Endothelial cell of umbilical vein (primary cell): ENCODE data around the gene NGRN. TPM values are rescaled to one million over a fixed set of nuclear protein-coding genes. Genes with fewer than 3 reads are reported as not detected.

Source experiments
- BruUV-seq: library from RNA; stranded (reverse); fragments of 400-500 nt; replicated peaks from 2 replicates; lab custom pipeline; 2021; lab: Mats Ljungman, UMichigan
- CTCF ChIA-PET: fragments of 300-600, 350-600 bp; sonication (Branson Sonifier 250); formaldehyde crosslinking; loops from one replicate; lab custom pipeline; 2021; ENCODE audit warnings: antibody characterized with exemption, inconsistent platforms; lab: Charles Lee
- POLR2A ChIA-PET: fragments of 300-600, 350-600 bp; sonication (Branson Sonifier 250); formaldehyde crosslinking; loops from one replicate; lab custom pipeline; 2021; ENCODE audit warnings: antibody characterized with exemption, inconsistent platforms; lab: Charles Lee
- DNase-seq: peaks from one replicate; pipeline ENCODE4 v3.0.0-alpha.2; 2011; ENCODE audit warnings: low read depth, low spot score
- FAIRE-seq: peaks from 2 replicates; lab custom pipeline; 2011; peaks lifted over from hg19 to GRCh38; lab: Jason Lieb, UNC
- H2AFZ ChIP-seq: 2 replicates; pipeline ENCODE4 v1.6.0; 2012; ENCODE audit warnings: low read depth, low read length, control low read depth, inconsistent platforms
- H3K27ac ChIP-seq: 2 replicates; pipeline ENCODE4 v1.5.1; 2011; ENCODE audit warnings: low read depth, mild to moderate bottlenecking, control low read depth, low read length, moderate library complexity; ENCODE audit not compliant: insufficient read depth
- H3K27me3 ChIP-seq, 2 experiments: 2 replicates each; pipeline versions ENCODE4 v1.6.0 to v1.6.1; 2011; ENCODE audit warnings: low read length in 2 of 2, mixed read lengths in 1 of 2; ENCODE audit not compliant: control insufficient read depth in 2 of 2, insufficient read depth in 2 of 2
- H3K36me3 ChIP-seq, 2 experiments: 2 replicates in 1 of 2; 3 replicates in 1 of 2; pipeline ENCODE4 v1.5.1; 2011; ENCODE audit warnings: low read length in 2 of 2, mild to moderate bottlenecking in 1 of 2, moderate library complexity in 1 of 2; ENCODE audit not compliant: control insufficient read depth in 2 of 2, insufficient read depth in 2 of 2; ENCODE audit errors: extremely low read depth in 1 of 2
- H3K4me1 ChIP-seq: 3 replicates; pipeline ENCODE4 v1.5.1; 2011; ENCODE audit warnings: mild to moderate bottlenecking, low read length; ENCODE audit not compliant: control insufficient read depth, insufficient read depth; ENCODE audit errors: extremely low read depth
- H3K4me2 ChIP-seq: 2 replicates; pipeline ENCODE4 v1.6.1; 2011; ENCODE audit warnings: low read length, control low read depth, mixed read lengths; ENCODE audit not compliant: insufficient read depth
- H3K4me3 ChIP-seq, 3 experiments: fragments of 200-600 bp in 1 of 3; sonication (generic), shearing (Covaris generic) in 1 of 3; replicated peaks in 1 of 3; 2 replicates each; pipeline ENCODE4 v1.5.1; 2011 to 2016; ENCODE audit warnings: control low read depth in 3 of 3, low read length in 3 of 3, mild to moderate bottlenecking in 2 of 3, inconsistent platforms in 1 of 3, low read depth in 1 of 3, moderate library complexity in 1 of 3; ENCODE audit not compliant: insufficient read depth in 1 of 3
- H3K79me2 ChIP-seq: 2 replicates; pipeline ENCODE4 v1.6.0; 2012; ENCODE audit warnings: low read length, inconsistent platforms; ENCODE audit not compliant: control insufficient read depth, insufficient read depth
- H3K9ac ChIP-seq: replicated peaks from 2 replicates; pipeline ENCODE3; 2011; ENCODE audit warnings: low read length, control low read depth; ENCODE audit not compliant: insufficient read depth; ENCODE audit errors: extremely low read depth
- H3K9me1 ChIP-seq: replicated peaks from 3 replicates; pipeline ENCODE4 v1.6.0; 2011; ENCODE audit warnings: mild to moderate bottlenecking, low read length; ENCODE audit not compliant: control insufficient read depth, insufficient read depth; ENCODE audit errors: extremely low read depth
- H3K9me3 ChIP-seq: replicated peaks from 2 replicates; pipeline ENCODE4 v1.5.1; 2012; ENCODE audit warnings: low read length, inconsistent platforms; ENCODE audit not compliant: control insufficient read depth, insufficient read depth
- H4K20me1 ChIP-seq: replicated peaks from 2 replicates; pipeline ENCODE3; 2011; ENCODE audit warnings: mild to moderate bottlenecking, low read length; ENCODE audit not compliant: control insufficient read depth, insufficient read depth; ENCODE audit errors: extremely low read depth
- CTCF ChIP-seq, 2 donors: IDR thresholded peaks; 1 replicate in 1 of 2; 2 replicates in 1 of 2; pipeline ENCODE4 v1.5.1; 2011; ENCODE audit warnings: low read length in 2 of 2, mild to moderate bottlenecking in 2 of 2, moderate library complexity in 2 of 2, control low read depth in 1 of 2, inconsistent platforms in 1 of 2, low read depth in 1 of 2; ENCODE audit not compliant: insufficient read depth in 1 of 2; ENCODE audit errors: extremely low read depth in 1 of 2
- EZH2 ChIP-seq: IDR thresholded peaks from 2 replicates; pipeline ENCODE4 v1.6.1; 2012; ENCODE audit warnings: borderline replicate concordance, low read depth, mild to moderate bottlenecking, moderate library complexity, low read length, inconsistent platforms; ENCODE audit not compliant: severe bottlenecking
- FOS ChIP-seq: IDR thresholded peaks from 2 replicates; pipeline ENCODE4 v1.6.1; 2011; ENCODE audit warnings: mild to moderate bottlenecking, low read length, moderate library complexity, borderline replicate concordance; ENCODE audit not compliant: insufficient read depth
- GATA2 ChIP-seq: IDR thresholded peaks from 2 replicates; pipeline ENCODE4 v1.7.0; 2011; ENCODE audit warnings: low read depth, mild to moderate bottlenecking, moderate library complexity, mixed read lengths, low read length; ENCODE audit not compliant: insufficient read length, insufficient read depth
- MAX ChIP-seq: IDR thresholded peaks from 2 replicates; pipeline ENCODE4 v1.6.1; 2011; ENCODE audit not compliant: insufficient read depth, insufficient read length
- MYC ChIP-seq: IDR thresholded peaks from one replicate; pipeline ENCODE4 v1.6.1; 2011; ENCODE audit warnings: mild to moderate bottlenecking, low read depth, low read length
- POLR2A ChIP-seq: IDR thresholded peaks from 2 replicates; pipeline ENCODE4 v1.6.1; 2012; ENCODE audit warnings: low read depth, mild to moderate bottlenecking, control low read depth, low read length
- POLR2AphosphoS5 ChIP-seq: IDR thresholded peaks from 2 replicates; pipeline ENCODE4 v1.6.1; 2012; ENCODE audit warnings: low read depth, mild to moderate bottlenecking, control low read depth, low read length, moderate library complexity; ENCODE audit not compliant: insufficient read depth
- dilution Hi-C: fragments of 300-500 bp; cut with MboI; formaldehyde crosslinking; loops from one replicate; pipeline ENCODE4 v1.15.0; 2019; ENCODE audit warnings: low sequenced_read_pairs; ENCODE audit not compliant: extremely low pct_ligation_motif_present
- intact Hi-C: fragments of 100-400 bp; cut with micrococcal nuclease; formaldehyde crosslinking; loops from one replicate; pipeline ENCODE4 v1.10.0; 2022
- polyA plus RNA-seq, 4 experiments: library from polyadenylated mRNA; depleted of rRNA in 3 of 4; stranded (reverse) in 3 of 4; unstranded in 1 of 4; fragments of >200 nt; gene quantifications; 2 replicates each; pipeline versions ENCODE4 v1.2.1 to v1.2.3, GENCODE V29; 2011 to 2012; ENCODE audit warnings: missing spikeins in 1 of 4
- total RNA-seq: library from RNA; stranded (reverse); gene quantifications from 2 replicates; pipeline ENCODE4 v1.2.3, GENCODE V29; 2021

Gene NGRN
- total and polyA plus RNA-seq, 2 donors (not counting 3 experiments of a cell fraction or from before 2014, with no cell fraction given), result 28.9 to 56.5 TPM

DNA sequence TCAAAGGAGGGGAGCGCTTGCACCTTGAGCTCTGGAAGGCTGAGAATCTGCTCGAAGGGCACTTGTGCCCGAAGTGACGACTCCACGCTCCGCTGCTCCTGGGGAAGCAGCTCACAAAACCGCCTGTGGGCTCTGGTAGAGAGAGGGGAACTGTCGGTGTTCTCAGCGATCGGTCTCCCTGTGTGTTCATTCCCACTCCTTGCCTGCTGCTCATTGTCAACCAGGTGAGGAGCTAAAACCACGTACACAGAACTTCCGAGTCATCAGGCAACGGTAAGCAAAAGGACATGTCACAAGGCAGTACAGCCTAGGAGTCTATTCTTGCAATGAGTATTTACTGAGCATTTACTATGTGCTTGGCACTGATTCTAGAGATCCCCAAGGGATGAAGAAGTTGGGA, 33.3 kb upstream of the NGRN start:
- Histone ChIP-seq H3K36me3 (peaks cover 3 to 17% of the 10 kb centered on the region in 2 experiments), H3K4me3 (no peak overlapping the region), H2AFZ (no peak overlapping the region), H3K9me1 (no peaks in the 10 kb centered on the region), H3K4me1 (peaks cover 18% of the 10 kb centered on the region), H4K20me1 (no peaks in the 10 kb centered on the region), H3K27ac (no peak overlapping the region), H3K27me3 (no peaks in the 10 kb centered on the region), H3K4me2 (no peak overlapping the region), H3K79me2 (peaks cover 11% of the 10 kb centered on the region), H3K9ac (no peak overlapping the region), H3K9me3 (no peaks in the 10 kb centered on the region)
- FAIRE-seq, result no peak
- ChIA-PET CTCF (interaction anchor here (1.0 to 5.2 kb wide), 6 partner anchors 11 to 89 kb away, joined by 3 to 47 read pairs (median 4); no protein-coding TSS in a partner anchor), POLR2A (interaction anchor here (0.6 kb wide), 1 partner anchor 783 kb away, joined by 3 read pairs; no protein-coding TSS in a partner anchor)
- dilution Hi-C loops, result no loop called here
- no peak for DNase-seq
- no TSS peak for BruUV-seq
- no peak for TF ChIP-seq POLR2AphosphoS5
- no peak for TF ChIP-seq GATA2
- no peak for TF ChIP-seq CTCF (IDR thresholded peaks at IDR 0.05; ENCODE audit: extremely low read depth in 1 of 2, insufficient read depth in 1 of 2, low read depth in 1 of 2, low read length in 2 of 2)
- TF ChIP-seq MYC, result no peak
- TF ChIP-seq FOS, result no peak
- no peak for TF ChIP-seq EZH2
- no peak for TF ChIP-seq POLR2A
- no peak for TF ChIP-seq MAX
- intact Hi-C loops, result loop anchor here (5.0 kb wide), 1 partner anchor 130 kb away; the partner anchor contains the start of gene IDH2
